GM21447 (cell line): ENCODE data around the gene NFE2L2.
"Not testable (repeated sequence)": the region's sequence is repeated elsewhere in the genome, so short reads cannot be mapped to it uniquely, and the experiment has no call there.

Experiments used
- ATAC-seq: cut with Tn5 transposase; IDR thresholded peaks from one replicate; pipeline ENCODE4 v1.9.1; 2021; ENCODE audit not compliant: unreplicated experiment

Gene NFE2L2

GRCh38 chr2:177239932-177240630 lies 24.4 kb downstream of the NFE2L2 start:
- peak; percentile 80 for ATAC-seq

GRCh38 chr2:177239053-177239452 lies 25.5 kb downstream of the NFE2L2 start:
- ATAC-seq = no peak

- no peak for ATAC-seq
Observed at GRCh38 chr2:177237932-177238331, 26.6 kb downstream of the NFE2L2 start.

GRCh38 chr2:177235855-177236437 lies 28.6 kb downstream of the NFE2L2 start:
- no peak for ATAC-seq

GRCh38 chr2:177234267-177234666 lies 30.3 kb downstream of the NFE2L2 start:
- no peak for ATAC-seq

- ATAC-seq = no peak
Observed at GRCh38 chr2:177232098-177232704, 32.3 kb downstream of the NFE2L2 start.

- ATAC-seq = no peak
Observed at GRCh38 chr2:177231270-177231669, 33.3 kb downstream of the NFE2L2 start.

GRCh38 chr2:177229442-177230242 lies 34.9 kb downstream of the NFE2L2 start:
- ATAC-seq = no peak

GRCh38 chr2:177225965-177226360 lies 38.6 kb downstream of the NFE2L2 start:
- ATAC-seq = no peak

GRCh38 chr2:177223436-177223835 lies 41.1 kb downstream of the NFE2L2 start:
- not testable (repeated sequence) for ATAC-seq

- no peak for ATAC-seq
Observed at GRCh38 chr2:177221970-177222369, 42.6 kb downstream of the NFE2L2 start.

GRCh38 chr2:177221534-177221933 lies 43.0 kb downstream of the NFE2L2 start:
- no peak for ATAC-seq

GRCh38 chr2:177219787-177220186 lies 44.7 kb downstream of the NFE2L2 start:
- not testable (repeated sequence) for ATAC-seq

GRCh38 chr2:177217247-177217843 lies 47.2 kb downstream of the NFE2L2 start:
- no peak for ATAC-seq

- peak; percentile 49 for ATAC-seq
Observed at GRCh38 chr2:177212891-177213856, 51.4 kb downstream of the NFE2L2 start.

- ATAC-seq = peak; percentile 89
Observed at GRCh38 chr2:177212106-177212890, 52.2 kb downstream of the NFE2L2 start, which contains the start of gene HNRNPA3. Gene HNRNPA3, plus strand, starts transcription at chr2:177212794. Its CDS starts 6 bp downstream, at chr2:177212800.

GRCh38 chr2:177211576-177212105 lies 52.9 kb downstream of the NFE2L2 start:
- no peak for ATAC-seq

GRCh38 chr2:177211169-177211568 lies 53.4 kb downstream of the NFE2L2 start:
- no peak for ATAC-seq

- ATAC-seq = peak; percentile 83
Observed at GRCh38 chr2:177207101-177207500, 57.4 kb downstream of the NFE2L2 start.
